HepG2 (cell line): ENCODE data around the gene SPDL1. TPM values are rescaled to one million over a fixed set of nuclear protein-coding genes. Genes with fewer than 3 reads are reported as not detected.

Experiments
- ELF3 ChIP-seq: IDR thresholded peaks from 2 replicates; pipeline ENCODE4 v1.6.1; 2016; ENCODE audit warnings: missing genetic modification reagents, missing compliant biosample characterization
- HOXA3 ChIP-seq: sonication (generic); formaldehyde crosslinking; IDR thresholded peaks from 2 replicates; pipeline ENCODE4 v1.5.0; 2020; ENCODE audit warnings: missing genetic modification reagents
- JUND ChIP-seq: sonication (generic); formaldehyde crosslinking; IDR thresholded peaks from 2 replicates; pipeline ENCODE4 v1.8.0; 2022; ENCODE audit warnings: mild to moderate bottlenecking, missing genetic modification reagents
- RAD21 ChIP-seq: fragments of 450-650 bp; formaldehyde crosslinking; IDR thresholded peaks from 2 replicates; pipeline ENCODE4 v1.5.0; 2020; ENCODE audit warnings: mild to moderate bottlenecking
- RERE ChIP-seq: IDR thresholded peaks from 2 replicates; pipeline ENCODE4 v1.6.1; 2016; ENCODE audit warnings: low read depth, missing genetic modification reagents, missing compliant biosample characterization
- ZNF644 ChIP-seq: IDR thresholded peaks from 2 replicates; pipeline ENCODE4 v1.6.1; 2016; ENCODE audit warnings: low read depth
- ZNF660 ChIP-seq: sonication (generic); formaldehyde crosslinking; IDR thresholded peaks from 2 replicates; pipeline ENCODE4 v1.5.1; 2020; ENCODE audit warnings: mild to moderate bottlenecking, low read depth, missing genetic modification reagents, borderline replicate concordance
- polyA plus RNA-seq, 8 experiments: library from polyadenylated mRNA; depleted of rRNA in 3 of 8; stranded (reverse) in 7 of 8; unstranded in 1 of 8; fragments of >200 nt; fragmentation: Illumina TruSeq in 4 of 8; extraction: Trizol in 4 of 8; gene quantifications; 2 replicates each; pipeline versions ENCODE4 v1.2.1 to v1.2.3, GENCODE V29; 2011 to 2016; ENCODE audit warnings: low read depth in 4 of 8, missing spikeins in 1 of 8, mixed read lengths in 1 of 8; ENCODE audit not compliant: insufficient read depth in 1 of 8
- total RNA-seq, 5 experiments: library from RNA; depleted of rRNA; stranded (reverse); fragments of >200 nt; fragmentation: Illumina TruSeq; extraction: Trizol; gene quantifications; 2 replicates each; pipeline ENCODE4 v1.2.3, GENCODE V29; 2016; ENCODE audit warnings: low read depth in 1 of 5
- TF ChIP-seq, protein P1 (sequence below): sonication (generic); formaldehyde crosslinking; IDR thresholded peaks from one replicate; pipeline ENCODE4 v1.5.1; 2020; ENCODE audit warnings: mild to moderate bottlenecking, missing genetic modification reagents; ENCODE audit errors: not compliant biosample characterization
- TF ChIP-seq, protein P2 (sequence below): sonication (generic); formaldehyde crosslinking; IDR thresholded peaks from 2 replicates; pipeline ENCODE4 v1.4.0; 2020; ENCODE audit warnings: missing genetic modification reagents, borderline replicate concordance
- TF ChIP-seq, protein P3 (sequence below): sonication (generic); formaldehyde crosslinking; IDR thresholded peaks from 2 replicates; pipeline ENCODE4 v1.9.0; 2021; ENCODE audit warnings: missing genetic modification reagents, borderline replicate concordance

The SPDL1 gene
- total and polyA plus RNA-seq, 2 of the 13 experiments (the other 11 are each of a cell fraction or from before 2014, with no cell fraction given): 10.9 to 36.6 TPM

DNA sequence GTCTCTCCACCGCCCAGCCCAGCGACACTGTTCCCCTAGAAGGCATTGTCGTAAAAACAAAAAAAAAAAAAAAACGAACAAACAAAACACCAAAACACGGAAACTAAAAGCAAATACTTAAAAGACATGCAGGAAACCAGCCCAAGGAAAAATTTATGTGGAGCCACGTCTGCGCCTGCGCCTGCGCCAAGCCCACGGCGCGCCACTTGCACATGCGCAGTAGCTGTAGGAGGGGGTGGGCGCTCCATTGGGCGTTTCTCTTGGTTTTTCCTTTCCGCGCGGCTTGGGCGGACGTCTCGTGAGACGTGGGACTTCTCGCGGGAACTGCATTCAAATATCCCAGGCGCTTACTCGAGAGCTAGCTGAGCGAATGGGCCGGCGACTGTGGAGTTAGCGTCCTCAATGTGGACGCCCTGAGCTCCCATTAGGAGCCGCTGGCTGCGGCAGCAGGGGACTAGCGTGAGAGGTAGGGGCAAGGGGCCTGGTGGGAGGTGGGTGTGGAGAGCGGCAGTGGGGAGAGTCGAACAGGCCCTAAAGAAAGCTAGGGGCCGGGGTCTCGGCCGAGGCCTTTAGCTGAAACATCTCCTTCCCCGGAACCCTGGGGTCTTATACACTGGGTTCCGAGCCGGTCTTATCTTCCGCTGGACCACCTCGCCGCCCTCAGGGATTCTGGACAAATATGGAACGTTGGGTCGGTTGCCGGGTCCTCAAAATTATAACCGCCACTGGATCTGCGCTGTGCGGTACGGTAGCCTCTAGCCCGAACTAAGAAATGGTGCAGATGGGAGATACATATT, at the start of gene SPDL1 (continued):
- TF ChIP-seq, protein P1, sequence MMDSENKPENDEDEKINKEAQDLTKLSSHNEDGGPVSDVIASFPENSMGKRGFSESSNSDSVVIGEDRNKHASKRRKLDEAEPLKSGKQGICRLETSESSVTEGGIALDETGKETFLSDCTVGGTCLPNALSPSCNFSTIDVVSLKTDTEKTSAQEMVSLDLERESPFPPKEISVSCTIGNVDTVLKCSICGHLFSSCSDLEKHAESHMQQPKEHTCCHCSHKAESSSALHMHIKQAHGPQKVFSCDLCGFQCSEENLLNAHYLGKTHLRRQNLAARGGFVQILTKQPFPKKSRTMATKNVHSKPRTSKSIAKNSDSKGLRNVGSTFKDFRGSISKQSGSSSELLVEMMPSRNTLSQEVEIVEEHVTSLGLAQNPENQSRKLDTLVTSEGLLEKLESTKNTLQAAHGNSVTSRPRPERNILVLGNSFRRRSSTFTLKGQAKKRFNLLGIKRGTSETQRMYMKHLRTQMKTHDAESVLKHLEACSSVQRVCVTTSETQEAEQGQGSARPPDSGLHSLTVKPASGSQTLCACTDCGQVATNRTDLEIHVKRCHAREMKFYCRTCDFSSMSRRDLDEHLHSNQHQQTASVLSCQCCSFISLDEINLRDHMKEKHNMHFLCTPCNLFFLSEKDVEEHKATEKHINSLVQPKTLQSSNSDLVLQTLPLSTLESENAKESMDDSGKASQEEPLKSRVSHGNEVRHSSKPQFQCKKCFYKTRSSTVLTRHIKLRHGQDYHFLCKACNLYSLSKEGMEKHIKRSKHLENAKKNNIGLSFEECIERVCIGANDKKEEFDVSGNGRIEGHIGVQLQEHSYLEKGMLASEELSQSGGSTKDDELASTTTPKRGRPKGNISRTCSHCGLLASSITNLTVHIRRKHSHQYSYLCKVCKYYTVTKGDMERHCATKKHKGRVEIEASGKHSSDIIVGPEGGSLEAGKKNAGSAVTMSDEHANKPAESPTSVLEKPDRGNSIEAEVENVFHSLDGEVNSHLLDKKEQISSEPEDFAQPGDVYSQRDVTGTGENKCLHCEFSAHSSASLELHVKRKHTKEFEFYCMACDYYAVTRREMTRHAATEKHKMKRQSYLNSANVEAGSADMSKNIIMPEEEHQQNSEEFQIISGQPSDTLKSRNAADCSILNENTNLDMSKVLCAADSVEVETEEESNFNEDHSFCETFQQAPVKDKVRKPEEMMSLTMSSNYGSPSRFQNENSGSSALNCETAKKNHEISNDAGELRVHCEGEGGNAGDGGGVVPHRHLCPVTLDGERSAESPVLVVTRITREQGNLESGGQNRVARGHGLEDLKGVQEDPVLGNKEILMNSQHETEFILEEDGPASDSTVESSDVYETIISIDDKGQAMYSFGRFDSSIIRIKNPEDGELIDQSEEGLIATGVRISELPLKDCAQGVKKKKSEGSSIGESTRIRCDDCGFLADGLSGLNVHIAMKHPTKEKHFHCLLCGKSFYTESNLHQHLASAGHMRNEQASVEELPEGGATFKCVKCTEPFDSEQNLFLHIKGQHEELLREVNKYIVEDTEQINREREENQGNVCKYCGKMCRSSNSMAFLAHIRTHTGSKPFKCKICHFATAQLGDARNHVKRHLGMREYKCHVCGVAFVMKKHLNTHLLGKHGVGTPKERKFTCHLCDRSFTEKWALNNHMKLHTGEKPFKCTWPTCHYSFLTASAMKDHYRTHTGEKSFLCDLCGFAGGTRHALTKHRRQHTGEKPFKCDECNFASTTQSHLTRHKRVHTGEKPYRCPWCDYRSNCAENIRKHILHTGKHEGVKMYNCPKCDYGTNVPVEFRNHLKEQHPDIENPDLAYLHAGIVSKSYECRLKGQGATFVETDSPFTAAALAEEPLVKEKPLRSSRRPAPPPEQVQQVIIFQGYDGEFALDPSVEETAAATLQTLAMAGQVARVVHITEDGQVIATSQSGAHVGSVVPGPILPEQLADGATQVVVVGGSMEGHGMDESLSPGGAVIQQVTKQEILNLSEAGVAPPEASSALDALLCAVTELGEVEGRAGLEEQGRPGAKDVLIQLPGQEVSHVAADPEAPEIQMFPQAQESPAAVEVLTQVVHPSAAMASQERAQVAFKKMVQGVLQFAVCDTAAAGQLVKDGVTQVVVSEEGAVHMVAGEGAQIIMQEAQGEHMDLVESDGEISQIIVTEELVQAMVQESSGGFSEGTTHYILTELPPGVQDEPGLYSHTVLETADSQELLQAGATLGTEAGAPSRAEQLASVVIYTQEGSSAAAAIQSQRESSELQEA (CRISPR knock-in tag): peak; percentile 73
- TF ChIP-seq RERE (no peak), ELF3 (CRISPR knock-in tag) (peak; percentile 37; the same call in 1 of the 2 replicates), HOXA3 (CRISPR knock-in tag) (0 out of 2 replicates have a peak, but pooled peaks have one; percentile 28), RAD21 (CRISPR knock-in tag) (0 out of 2 replicates have a peak, but pooled peaks have one; percentile 9), ZNF660 (no peak), ZNF644 (CRISPR knock-in tag) (no peak), JUND (CRISPR knock-in tag) (no peak)
- TF ChIP-seq, protein P2, sequence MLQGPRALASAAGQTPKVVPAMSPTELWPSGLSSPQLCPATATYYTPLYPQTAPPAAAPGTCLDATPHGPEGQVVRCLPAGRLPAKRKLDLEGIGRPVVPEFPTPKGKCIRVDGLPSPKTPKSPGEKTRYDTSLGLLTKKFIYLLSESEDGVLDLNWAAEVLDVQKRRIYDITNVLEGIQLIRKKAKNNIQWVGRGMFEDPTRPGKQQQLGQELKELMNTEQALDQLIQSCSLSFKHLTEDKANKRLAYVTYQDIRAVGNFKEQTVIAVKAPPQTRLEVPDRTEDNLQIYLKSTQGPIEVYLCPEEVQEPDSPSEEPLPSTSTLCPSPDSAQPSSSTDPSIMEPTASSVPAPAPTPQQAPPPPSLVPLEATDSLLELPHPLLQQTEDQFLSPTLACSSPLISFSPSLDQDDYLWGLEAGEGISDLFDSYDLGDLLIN: no peak
- TF ChIP-seq, protein P3, sequence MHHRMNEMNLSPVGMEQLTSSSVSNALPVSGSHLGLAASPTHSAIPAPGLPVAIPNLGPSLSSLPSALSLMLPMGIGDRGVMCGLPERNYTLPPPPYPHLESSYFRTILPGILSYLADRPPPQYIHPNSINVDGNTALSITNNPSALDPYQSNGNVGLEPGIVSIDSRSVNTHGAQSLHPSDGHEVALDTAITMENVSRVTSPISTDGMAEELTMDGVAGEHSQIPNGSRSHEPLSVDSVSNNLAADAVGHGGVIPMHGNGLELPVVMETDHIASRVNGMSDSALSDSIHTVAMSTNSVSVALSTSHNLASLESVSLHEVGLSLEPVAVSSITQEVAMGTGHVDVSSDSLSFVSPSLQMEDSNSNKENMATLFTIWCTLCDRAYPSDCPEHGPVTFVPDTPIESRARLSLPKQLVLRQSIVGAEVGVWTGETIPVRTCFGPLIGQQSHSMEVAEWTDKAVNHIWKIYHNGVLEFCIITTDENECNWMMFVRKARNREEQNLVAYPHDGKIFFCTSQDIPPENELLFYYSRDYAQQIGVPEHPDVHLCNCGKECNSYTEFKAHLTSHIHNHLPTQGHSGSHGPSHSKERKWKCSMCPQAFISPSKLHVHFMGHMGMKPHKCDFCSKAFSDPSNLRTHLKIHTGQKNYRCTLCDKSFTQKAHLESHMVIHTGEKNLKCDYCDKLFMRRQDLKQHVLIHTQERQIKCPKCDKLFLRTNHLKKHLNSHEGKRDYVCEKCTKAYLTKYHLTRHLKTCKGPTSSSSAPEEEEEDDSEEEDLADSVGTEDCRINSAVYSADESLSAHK (CRISPR knock-in tag): no peak
